ENCODE data around the gene PIK3AP1. TPM values are rescaled to one million over a fixed set of nuclear protein-coding genes. Genes with fewer than 3 reads are reported as not detected.

The PIK3AP1 gene
- polyA plus RNA-seq, 1 of the 3 experiments (the other 2 are of a cell fraction) = 0.07 TPM

DNA sequence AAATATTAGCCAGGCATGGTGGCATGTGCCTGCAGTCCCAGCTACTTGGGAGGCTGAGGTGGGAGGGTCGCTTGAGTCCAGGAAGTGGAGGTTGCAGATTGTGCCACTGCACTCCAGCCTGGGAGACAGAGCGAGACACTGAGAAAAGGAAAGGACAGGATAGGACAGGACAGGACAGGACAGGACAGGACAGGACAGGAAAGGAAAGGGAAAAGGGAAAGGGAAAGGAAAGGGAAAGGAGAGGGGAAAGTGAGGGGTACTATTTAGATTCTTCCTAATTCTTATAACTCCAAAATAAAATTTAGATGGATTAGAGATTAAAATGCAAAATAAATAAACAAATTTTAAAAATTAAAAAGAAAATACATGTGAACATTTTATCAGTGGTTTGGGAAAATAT is 58.7 kb downstream of the PIK3AP1 start:
- no peak overlapping the region for H3K27ac ChIP-seq (ENCODE audit: low read depth in 2 of 2, low read length in 1 of 2)
- H3K9ac ChIP-seq = no peak overlapping the region
- no peaks in the 10 kb centered on the region for H4K20me1 ChIP-seq (ENCODE audit: insufficient read depth)
- H3K9me2 ChIP-seq = no peaks in the 10 kb centered on the region
- H3K27me3 ChIP-seq (ENCODE audit: insufficient read depth) = peaks cover 4% of the 10 kb centered on the region; the same call in 1 of the 2 replicates
- H2AFZ ChIP-seq (ENCODE audit: low read depth) = no peak overlapping the region
- no peaks in the 10 kb centered on the region for H3K79me2 ChIP-seq (ENCODE audit: insufficient read depth)
- no peak overlapping the region for H3K4me3 ChIP-seq (ENCODE audit: low read depth in 2 of 2, low read length in 1 of 2)
- 54% methylated on average over 2 of the region's 2 CpGs for WGBS (ENCODE audit: low lambda C conversion rate)
- CTCF ChIA-PET = no interaction called here
- no peaks in the 10 kb centered on the region for H3K36me3 ChIP-seq (replicated peaks in 1 of 2; ENCODE audit: control insufficient read depth in 1 of 2, insufficient read depth in 2 of 2, low read length in 1 of 2)
- DNase-seq = no peak
- H3K9me3 ChIP-seq = no peaks in the 10 kb centered on the region
- no peak for TF ChIP-seq JUND (IDR thresholded peaks at IDR 0.05)
- TF ChIP-seq, protein P1, sequence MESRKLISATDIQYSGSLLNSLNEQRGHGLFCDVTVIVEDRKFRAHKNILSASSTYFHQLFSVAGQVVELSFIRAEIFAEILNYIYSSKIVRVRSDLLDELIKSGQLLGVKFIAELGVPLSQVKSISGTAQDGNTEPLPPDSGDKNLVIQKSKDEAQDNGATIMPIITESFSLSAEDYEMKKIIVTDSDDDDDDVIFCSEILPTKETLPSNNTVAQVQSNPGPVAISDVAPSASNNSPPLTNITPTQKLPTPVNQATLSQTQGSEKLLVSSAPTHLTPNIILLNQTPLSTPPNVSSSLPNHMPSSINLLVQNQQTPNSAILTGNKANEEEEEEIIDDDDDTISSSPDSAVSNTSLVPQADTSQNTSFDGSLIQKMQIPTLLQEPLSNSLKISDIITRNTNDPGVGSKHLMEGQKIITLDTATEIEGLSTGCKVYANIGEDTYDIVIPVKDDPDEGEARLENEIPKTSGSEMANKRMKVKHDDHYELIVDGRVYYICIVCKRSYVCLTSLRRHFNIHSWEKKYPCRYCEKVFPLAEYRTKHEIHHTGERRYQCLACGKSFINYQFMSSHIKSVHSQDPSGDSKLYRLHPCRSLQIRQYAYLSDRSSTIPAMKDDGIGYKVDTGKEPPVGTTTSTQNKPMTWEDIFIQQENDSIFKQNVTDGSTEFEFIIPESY (IDR thresholded peaks at IDR 0.05; ENCODE audit: borderline replicate concordance, low read depth) = no peak
- TF ChIP-seq, protein P2, sequence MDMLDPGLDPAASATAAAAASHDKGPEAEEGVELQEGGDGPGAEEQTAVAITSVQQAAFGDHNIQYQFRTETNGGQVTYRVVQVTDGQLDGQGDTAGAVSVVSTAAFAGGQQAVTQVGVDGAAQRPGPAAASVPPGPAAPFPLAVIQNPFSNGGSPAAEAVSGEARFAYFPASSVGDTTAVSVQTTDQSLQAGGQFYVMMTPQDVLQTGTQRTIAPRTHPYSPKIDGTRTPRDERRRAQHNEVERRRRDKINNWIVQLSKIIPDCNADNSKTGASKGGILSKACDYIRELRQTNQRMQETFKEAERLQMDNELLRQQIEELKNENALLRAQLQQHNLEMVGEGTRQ (IDR thresholded peaks at IDR 0.05; ENCODE audit: borderline replicate concordance, low read depth, low read length) = no peak
- TF ChIP-seq POLR2AphosphoS5 (IDR thresholded peaks at IDR 0.05; ENCODE audit: low read depth, low read length) = no peak
- TF ChIP-seq RXRA (IDR thresholded peaks at IDR 0.05; ENCODE audit: borderline replicate concordance, low read depth) = no peak
- TF ChIP-seq SIN3A (IDR thresholded peaks at IDR 0.05; ENCODE audit: borderline replicate concordance, low read depth, low read length) = no peak
- TF ChIP-seq FOSL2 (IDR thresholded peaks at IDR 0.05; ENCODE audit: borderline replicate concordance, low read depth) = no peak
- TF ChIP-seq NFIC (IDR thresholded peaks at IDR 0.05; ENCODE audit: borderline replicate concordance) = no peak
- no peak for TF ChIP-seq RAD21 (IDR thresholded peaks at IDR 0.05; ENCODE audit: low read length)
- TF ChIP-seq ELF1 (IDR thresholded peaks at IDR 0.05) = no peak
- no peak for TF ChIP-seq NRF1 (IDR thresholded peaks at IDR 0.05; ENCODE audit: low read depth, low read length)
- TF ChIP-seq EP300 (IDR thresholded peaks at IDR 0.05; ENCODE audit: borderline replicate concordance in 1 of 2, low read depth in 1 of 2, low read length in 1 of 2) = no peak
- TF ChIP-seq GABPA (IDR thresholded peaks at IDR 0.05; ENCODE audit: low read depth) = no peak
- TF ChIP-seq, protein P3, sequence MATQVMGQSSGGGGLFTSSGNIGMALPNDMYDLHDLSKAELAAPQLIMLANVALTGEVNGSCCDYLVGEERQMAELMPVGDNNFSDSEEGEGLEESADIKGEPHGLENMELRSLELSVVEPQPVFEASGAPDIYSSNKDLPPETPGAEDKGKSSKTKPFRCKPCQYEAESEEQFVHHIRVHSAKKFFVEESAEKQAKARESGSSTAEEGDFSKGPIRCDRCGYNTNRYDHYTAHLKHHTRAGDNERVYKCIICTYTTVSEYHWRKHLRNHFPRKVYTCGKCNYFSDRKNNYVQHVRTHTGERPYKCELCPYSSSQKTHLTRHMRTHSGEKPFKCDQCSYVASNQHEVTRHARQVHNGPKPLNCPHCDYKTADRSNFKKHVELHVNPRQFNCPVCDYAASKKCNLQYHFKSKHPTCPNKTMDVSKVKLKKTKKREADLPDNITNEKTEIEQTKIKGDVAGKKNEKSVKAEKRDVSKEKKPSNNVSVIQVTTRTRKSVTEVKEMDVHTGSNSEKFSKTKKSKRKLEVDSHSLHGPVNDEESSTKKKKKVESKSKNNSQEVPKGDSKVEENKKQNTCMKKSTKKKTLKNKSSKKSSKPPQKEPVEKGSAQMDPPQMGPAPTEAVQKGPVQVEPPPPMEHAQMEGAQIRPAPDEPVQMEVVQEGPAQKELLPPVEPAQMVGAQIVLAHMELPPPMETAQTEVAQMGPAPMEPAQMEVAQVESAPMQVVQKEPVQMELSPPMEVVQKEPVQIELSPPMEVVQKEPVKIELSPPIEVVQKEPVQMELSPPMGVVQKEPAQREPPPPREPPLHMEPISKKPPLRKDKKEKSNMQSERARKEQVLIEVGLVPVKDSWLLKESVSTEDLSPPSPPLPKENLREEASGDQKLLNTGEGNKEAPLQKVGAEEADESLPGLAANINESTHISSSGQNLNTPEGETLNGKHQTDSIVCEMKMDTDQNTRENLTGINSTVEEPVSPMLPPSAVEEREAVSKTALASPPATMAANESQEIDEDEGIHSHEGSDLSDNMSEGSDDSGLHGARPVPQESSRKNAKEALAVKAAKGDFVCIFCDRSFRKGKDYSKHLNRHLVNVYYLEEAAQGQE (IDR thresholded peaks at IDR 0.05; ENCODE audit: low read depth, low read length) = no peak
- no peak for TF ChIP-seq CHD2 (IDR thresholded peaks at IDR 0.05; ENCODE audit: low read length, partially characterized antibody)
- no peak for TF ChIP-seq RCOR1 (IDR thresholded peaks at IDR 0.05; ENCODE audit: low read length)
- TF ChIP-seq YY1 (IDR thresholded peaks at IDR 0.05; ENCODE audit: low read depth) = no peak
- TF ChIP-seq GATA2 (CRISPR knock-in tag; IDR thresholded peaks at IDR 0.05) = no peak
- no peak for TF ChIP-seq FOXJ3 (CRISPR knock-in tag; IDR thresholded peaks at IDR 0.05)
- POLR2A ChIA-PET = no interaction called here
- no peak overlapping the region for H3K4me2 ChIP-seq
- H3F3A ChIP-seq (replicated peaks; ENCODE audit: insufficient read depth) = peaks cover 6% of the 10 kb centered on the region
- 0 out of 4 replicates have a peak, but pooled peaks cover 0 to 4% of the 10 kb centered on the region in 2 experiments for H3K4me1 ChIP-seq (ENCODE audit: control insufficient read depth in 1 of 2, insufficient read depth in 2 of 2, low read depth in 1 of 2, low read length in 1 of 2)
